Mesodermal cell (in vitro differentiated cells): ENCODE data around the gene ZSWIM7.

Source experiments
- H3K27ac ChIP-seq: 2 replicates; pipeline ENCODE4 v1.7.0; 2013; ENCODE audit warnings: mild to moderate bottlenecking, low read depth, low read length, moderate library complexity; ENCODE audit not compliant: severe bottlenecking
- H3K36me3 ChIP-seq: 2 replicates; pipeline ENCODE4 v1.7.1; 2013; ENCODE audit warnings: mild to moderate bottlenecking, low read length, moderate library complexity; ENCODE audit not compliant: control insufficient read depth, insufficient read depth
- H3K4me1 ChIP-seq: one replicate; pipeline ENCODE4 v1.7.1; 2013; ENCODE audit warnings: mild to moderate bottlenecking, low read length; ENCODE audit not compliant: insufficient read depth, control insufficient read depth, poor library complexity, severe bottlenecking
- H3K4me3 ChIP-seq: 2 replicates; pipeline ENCODE4 v1.7.0; 2013; ENCODE audit warnings: low read length, control low read depth, mild to moderate bottlenecking; ENCODE audit not compliant: insufficient read depth, poor library complexity, severe bottlenecking; ENCODE audit errors: extremely low read depth
- H3K9me3 ChIP-seq: 2 replicates; pipeline ENCODE4 v1.7.1; 2013; ENCODE audit warnings: mild to moderate bottlenecking, low read length, moderate library complexity; ENCODE audit not compliant: control insufficient read depth
- WGBS, 2 experiments: methylation state at CpG; one replicate each; pipeline ENCODE4 v1.1.5; 2013; ENCODE audit warnings: missing lambda C conversion rate in 2 of 2; ENCODE audit not compliant: insufficient coverage in 2 of 2; 5-methylcytosine and 5-hydroxymethylcytosine counted together

ZSWIM7 gene

GRCh38 chr17:15957608-15958307 lies 41.7 kb downstream of the ZSWIM7 start:
- Histone ChIP-seq H3K4me3 (no peak overlapping the region), H3K36me3 (no peaks in the 10 kb centered on the region), H3K9me3 (no peaks in the 10 kb centered on the region), H3K27ac (no peak overlapping the region), H3K4me1 (peaks cover 23% of the 10 kb centered on the region)
- 87 to 97% methylated on average over 9 to 14 of the region's 19 CpGs for WGBS, 2 experiments

- no peaks in the 10 kb centered on the region for H3K36me3 ChIP-seq
- WGBS, 2 experiments, result 91 to 98% methylated on average over 5 to 6 of the region's 6 CpGs
- H3K4me3 ChIP-seq, result no peak overlapping the region
- no peak overlapping the region for H3K27ac ChIP-seq
- no peaks in the 10 kb centered on the region for H3K9me3 ChIP-seq
- peaks cover 23% of the 10 kb centered on the region for H3K4me1 ChIP-seq
Observed at GRCh38 chr17:15957206-15957605, 42.3 kb downstream of the ZSWIM7 start.

- no peaks in the 10 kb centered on the region for H3K9me3 ChIP-seq
- 84 to 91% methylated on average over 9 of the region's 14 CpGs for WGBS, 2 experiments
- peaks cover 23% of the 10 kb centered on the region for H3K4me1 ChIP-seq
- H3K4me3 ChIP-seq, result no peak overlapping the region
- no peaks in the 10 kb centered on the region for H3K36me3 ChIP-seq
- H3K27ac ChIP-seq, result no peak overlapping the region
Observed at GRCh38 chr17:15955793-15956541, 43.5 kb downstream of the ZSWIM7 start.

- Histone ChIP-seq H3K4me1 (peaks cover 16% of the 10 kb centered on the region), H3K27ac (no peak overlapping the region), H3K9me3 (no peaks in the 10 kb centered on the region), H3K4me3 (no peak overlapping the region), H3K36me3 (no peaks in the 10 kb centered on the region)
- WGBS, 2 experiments, result 93 to 97% methylated on average over 3 to 4 of the region's 5 CpGs
Observed at GRCh38 chr17:15954222-15954621, 45.3 kb downstream of the ZSWIM7 start.

- 74 to 82% methylated on average over 19 of the region's 22 CpGs for WGBS, 2 experiments
Observed at GRCh38 chr17:15952916-15953790, 46.4 kb downstream of the ZSWIM7 start.

GRCh38 chr17:15952048-15952532 lies 47.4 kb downstream of the ZSWIM7 start:
- Histone ChIP-seq H3K4me1 (peaks cover 8% of the 10 kb centered on the region), H3K4me3 (no peak overlapping the region), H3K9me3 (no peaks in the 10 kb centered on the region), H3K27ac (no peak overlapping the region), H3K36me3 (no peaks in the 10 kb centered on the region)
- WGBS, 2 experiments, result 85 to 94% methylated on average over 5 to 6 of the region's 7 CpGs

More at GRCh38 chr17:15952916-15953790, 46.4 kb downstream of the ZSWIM7 start:
- Histone ChIP-seq H3K27ac (no peak overlapping the region), H3K9me3 (no peaks in the 10 kb centered on the region), H3K4me1 (peaks cover 8% of the 10 kb centered on the region), H3K36me3 (no peaks in the 10 kb centered on the region), H3K4me3 (no peak overlapping the region)

- Histone ChIP-seq H3K4me1 (peaks cover 6% of the 10 kb centered on the region), H3K9me3 (no peaks in the 10 kb centered on the region), H3K27ac (no peak overlapping the region), H3K36me3 (no peaks in the 10 kb centered on the region), H3K4me3 (no peak overlapping the region)
- WGBS, 2 experiments, result 96 to 98% methylated on average over 5 to 6 of the region's 6 CpGs
Observed at GRCh38 chr17:15951368-15952047, 48.0 kb downstream of the ZSWIM7 start.

GRCh38 chr17:15947976-15948752 lies 51.3 kb downstream of the ZSWIM7 start:
- 92 to 100% methylated on average over 2 to 7 of the region's 16 CpGs for WGBS, 2 experiments
- no peak overlapping the region for H3K4me3 ChIP-seq
- no peak overlapping the region for H3K27ac ChIP-seq
- no peaks in the 10 kb centered on the region for H3K36me3 ChIP-seq
- H3K9me3 ChIP-seq, result no peaks in the 10 kb centered on the region
- H3K4me1 ChIP-seq, result no peaks in the 10 kb centered on the region

GRCh38 chr17:15947271-15947670 lies 52.2 kb downstream of the ZSWIM7 start:
- no peaks in the 10 kb centered on the region for H3K36me3 ChIP-seq
- H3K4me1 ChIP-seq, result no peaks in the 10 kb centered on the region
- WGBS, 2 experiments, result 93 to 100% methylated on average over 1 to 2 of the region's 3 CpGs
- no peak overlapping the region for H3K4me3 ChIP-seq
- no peaks in the 10 kb centered on the region for H3K9me3 ChIP-seq
- H3K27ac ChIP-seq, result no peak overlapping the region
